ENCODE measurements around the gene STK17B. TPM values are rescaled to one million over a fixed set of nuclear protein-coding genes. Genes with fewer than 3 reads are reported as not detected.

STK17B gene
- total and polyA plus RNA-seq, 10 of the 15 experiments (the other 5 are each of a cell fraction or from before 2014, with no cell fraction given) = 21.2 to 108 (median 53.7) TPM

GRCh38 chr2:196096982-196097745 is 74.2 kb downstream of the STK17B start:
- ChIA-PET SMC1A (ENCODE audit: uncharacterized antibody, unreplicated experiment) (interaction anchor here (0.6 to 9.2 kb wide), 14 partner anchors 11 to 503 kb away, joined by 3 to 147 read pairs (median 4); no protein-coding TSS in a partner anchor), CTCF (interaction anchor here (0.7 to 3.5 kb wide), 8 partner anchors 10 to 239 kb away, joined by 3 to 30 read pairs (median 4); partner anchors contain the start of gene DNAH7), RAD21 (ENCODE audit: unreplicated experiment) (interaction anchor here (0.5 to 7.7 kb wide), 5 partner anchors 18 to 107 kb away, joined by 3 to 126 read pairs (median 3); partner anchors contain the start of gene DNAH7), POLR2A (interaction anchor here (0.5 to 1.8 kb wide), 5 partner anchors 11 to 536 kb away, joined by 3 to 9 read pairs (median 4); no protein-coding TSS in a partner anchor)
- Histone ChIP-seq H4K20me1 (ENCODE audit: control insufficient read depth, insufficient read depth) (no peaks in the 10 kb centered on the region), H3K36me3 (ENCODE audit: control insufficient read depth in 2 of 2, insufficient read depth in 2 of 2, low read length in 1 of 2) (no peaks in the 10 kb centered on the region), H3K79me2 (ENCODE audit: control insufficient read depth, insufficient read depth, low read length) (no peaks in the 10 kb centered on the region), H3K27me3 (replicated peaks in 1 of 2; ENCODE audit: control insufficient read depth in 2 of 2, insufficient read depth in 2 of 2, low read length in 1 of 2) (no peaks in the 10 kb centered on the region), H3K27ac (ENCODE audit: control insufficient read depth, insufficient read depth) (no peak overlapping the region), H3K4me3 (no peak overlapping the region), H3K4me1 (ENCODE audit: control insufficient read depth, insufficient read depth, low read length) (peaks cover 16% of the 10 kb centered on the region), H2AFZ (ENCODE audit: control insufficient read depth, low read depth, low read length) (no peak overlapping the region), H3K9ac (ENCODE audit: control insufficient read depth, insufficient read depth, low read length) (no peak overlapping the region), H3K9me3 (replicated peaks; ENCODE audit: control insufficient read depth, insufficient read depth, low read length) (no peaks in the 10 kb centered on the region), H3K4me2 (ENCODE audit: control insufficient read depth, insufficient read depth) (no peak overlapping the region)
- TF ChIP-seq EZH2 (IDR thresholded peaks at IDR 0.05; ENCODE audit: borderline replicate concordance, control insufficient read depth, low read depth, low read length) = no peak
- TF ChIP-seq EGR1 (IDR thresholded peaks at IDR 0.05; ENCODE audit: borderline replicate concordance in 1 of 2, low read depth in 2 of 2, low read length in 2 of 2) = no peak
- TF ChIP-seq E4F1 (IDR thresholded peaks at IDR 0.05; ENCODE audit: borderline replicate concordance, partially characterized antibody) = no peak
- no peak for TF ChIP-seq HDAC2 (IDR thresholded peaks at IDR 0.05)
- TF ChIP-seq MLLT1 (IDR thresholded peaks at IDR 0.05) = no peak
- TF ChIP-seq BMI1 (IDR thresholded peaks at IDR 0.05; ENCODE audit: borderline replicate concordance) = no peak
- TF ChIP-seq CTCF (IDR thresholded peaks at IDR 0.05 in 2 of 3, conservative IDR thresholded peaks at IDR 0.05 in 1 of 3; ENCODE audit: control insufficient read depth in 2 of 3, extremely low read depth in 1 of 3, insufficient read depth in 1 of 3, low read depth in 3 of 3, low read length in 3 of 3) = no peak
- no peak for TF ChIP-seq NR2C1 (IDR thresholded peaks at IDR 0.05)
- no peak for TF ChIP-seq NFYB (IDR thresholded peaks at IDR 0.05; ENCODE audit: insufficient read depth, low read depth, low read length)
- TF ChIP-seq ZZZ3 (IDR thresholded peaks at IDR 0.05; ENCODE audit: control insufficient read depth, insufficient read length, low read depth) = no peak
- TF ChIP-seq LARP7 (IDR thresholded peaks at IDR 0.05) = no peak
- no peak for TF ChIP-seq USF2 (IDR thresholded peaks at IDR 0.05; ENCODE audit: borderline replicate concordance, low read depth, low read length)
- no peak for TF ChIP-seq FOXM1 (IDR thresholded peaks at IDR 0.05; ENCODE audit: low read depth, low read length)
- TF ChIP-seq HCFC1 (IDR thresholded peaks at IDR 0.05; ENCODE audit: low read length) = no peak
- no peak for TF ChIP-seq RBBP5 (conservative IDR thresholded peaks at IDR 0.05)
- FAIRE-seq (no peak), DNase-seq (ENCODE audit: low read depth, low spot score) (no peak), ATAC-seq (no peak)
- in situ Hi-C loops (cut with MboI) (no loop called here), intact Hi-C loops (cut with micrococcal nuclease; ENCODE audit: unreplicated experiment) (no loop called here)
- BruUV-seq (replicated peaks) = no TSS peak
- WGBS (ENCODE audit: insufficient coverage, insufficient replicate concordance, low lambda C conversion rate, missing lambda C conversion rate) = 75% methylated on average over 5 of the region's 5 CpGs

Measured in GM12878 (cell line).